ENCODE results near the gene ERBB2.
"Not testable (repeated sequence)": the region's sequence is repeated elsewhere in the genome, so short reads cannot be mapped to it uniquely, and the experiment has no call there.

Gene ERBB2

DNA sequence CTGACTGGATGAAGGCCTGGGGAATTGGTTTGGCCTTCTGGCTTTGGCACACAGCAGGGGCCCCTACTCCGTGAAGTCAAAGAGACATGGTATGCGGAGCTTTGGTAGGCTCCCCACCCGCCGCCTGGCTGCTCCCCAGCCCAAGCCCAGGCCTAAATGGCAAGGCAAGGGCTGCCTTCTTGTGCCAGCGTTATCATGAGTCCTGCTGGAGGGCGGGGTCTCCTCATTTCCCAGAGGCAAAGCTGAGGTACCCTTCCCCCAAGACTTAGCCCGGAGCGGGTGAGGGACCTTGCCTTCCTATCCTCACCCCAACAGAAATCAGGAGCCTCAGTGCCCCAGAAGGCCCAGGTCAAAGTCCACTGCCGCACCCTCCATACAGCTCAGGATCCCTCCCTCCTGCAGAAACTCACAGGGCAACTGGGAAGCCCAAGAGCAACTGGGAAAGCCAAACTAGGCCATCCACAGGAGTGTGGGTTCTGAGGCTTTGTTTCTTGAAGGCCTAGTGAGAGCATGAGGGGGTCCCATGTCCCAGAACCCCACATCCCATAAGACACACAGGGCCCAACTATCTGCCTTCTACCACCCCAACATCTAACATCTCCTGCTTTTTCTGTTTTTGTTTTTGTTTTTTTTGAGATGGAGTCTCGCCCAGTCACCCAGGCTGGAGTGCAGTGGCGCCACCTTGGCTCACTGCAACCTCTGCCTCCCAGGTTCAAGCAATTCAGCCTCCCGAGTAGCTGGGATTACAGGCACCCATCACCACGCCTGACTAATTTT, 21.3 kb upstream of the ERBB2 start:
- TF ChIP-seq ZNF274 (IDR thresholded peaks at IDR 0.05; ENCODE audit: low read depth, low read length) = no peak
- H3K4me3 ChIP-seq (ENCODE audit: low read length) = no peak overlapping the region

GRCh38 chr17:39679521-39680192, 20.2 kb upstream of the ERBB2 start:
- no peak overlapping the region for H3K4me3 ChIP-seq (ENCODE audit: low read length)
- no peak for TF ChIP-seq ZNF274 (IDR thresholded peaks at IDR 0.05; ENCODE audit: low read depth, low read length)

DNA sequence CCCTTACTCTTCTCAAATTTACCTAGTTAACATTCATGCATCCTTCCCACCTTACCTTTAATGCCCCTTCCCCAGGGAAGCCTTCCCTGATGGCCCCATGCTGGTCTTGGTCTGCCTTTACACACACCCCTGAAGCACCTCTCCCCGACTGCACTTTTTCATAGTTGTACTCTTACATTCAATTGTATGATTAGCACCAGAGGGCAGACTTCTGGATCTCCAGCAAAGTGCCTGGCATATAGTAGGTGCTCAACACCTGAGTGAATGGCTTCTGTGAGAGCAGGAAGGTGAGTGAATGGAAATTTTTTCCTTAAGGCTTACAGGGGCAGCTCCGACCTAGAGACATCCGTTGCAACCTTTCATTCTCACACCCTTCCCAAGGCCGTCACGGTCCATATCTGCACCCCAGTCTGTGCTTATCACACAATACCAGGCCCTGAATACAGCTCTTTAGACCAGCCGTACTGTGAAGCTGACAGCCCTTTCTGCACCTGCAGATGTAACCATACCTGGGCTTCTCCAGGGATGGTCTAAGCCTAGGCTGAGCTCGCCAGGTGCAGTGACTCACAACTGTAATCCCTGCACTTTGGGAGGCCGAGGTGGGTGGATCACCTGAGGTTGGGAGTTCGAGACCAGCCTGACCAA, 16.4 kb upstream of the ERBB2 start:
- no peak for TF ChIP-seq ZNF274 (IDR thresholded peaks at IDR 0.05; ENCODE audit: low read depth, low read length)
- H3K4me3 ChIP-seq (ENCODE audit: low read length) = no peak overlapping the region

DNA sequence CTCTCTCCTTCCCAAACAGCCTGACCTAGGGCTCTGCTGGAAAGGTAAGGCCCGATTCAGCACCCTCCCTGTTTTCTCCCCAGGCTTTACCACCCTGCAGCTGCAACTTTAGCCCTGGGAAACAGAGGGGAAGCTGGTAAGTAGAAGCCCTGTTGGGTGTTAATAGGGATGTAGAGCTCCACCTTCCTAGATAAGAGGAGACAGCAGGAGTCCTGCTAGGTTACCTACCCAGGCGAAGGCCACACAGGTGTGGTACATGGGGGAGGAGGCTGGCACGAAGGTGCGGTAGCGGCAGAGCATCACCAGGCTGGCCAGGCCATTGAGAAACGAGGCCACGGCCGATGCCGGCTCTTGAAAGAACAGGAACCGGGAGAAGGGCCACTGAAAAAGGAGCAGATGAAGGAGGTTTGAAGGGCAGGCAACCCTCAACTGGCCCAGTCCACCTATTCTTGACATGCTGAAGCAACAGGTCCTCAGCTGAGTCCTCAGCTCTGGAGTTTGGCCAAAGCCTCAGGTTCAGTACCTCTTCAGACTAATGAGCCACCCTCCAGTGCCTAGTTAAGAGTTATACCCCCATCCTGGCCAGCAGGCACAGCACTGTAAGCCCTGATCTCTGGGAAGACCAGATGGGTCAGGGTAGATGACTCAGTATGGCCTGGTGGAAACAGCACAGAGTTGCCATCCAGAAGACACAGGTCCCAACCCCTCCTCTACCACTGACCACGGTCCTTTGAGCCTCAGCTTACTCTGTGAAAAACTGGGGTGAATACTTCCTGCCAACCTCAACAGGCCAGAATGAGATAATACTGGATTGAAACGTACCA, 15.3 kb upstream of the ERBB2 start:
- no peak for TF ChIP-seq ZNF274 (IDR thresholded peaks at IDR 0.05; ENCODE audit: low read depth, low read length)
- no peak overlapping the region for H3K4me3 ChIP-seq (ENCODE audit: low read length)

DNA sequence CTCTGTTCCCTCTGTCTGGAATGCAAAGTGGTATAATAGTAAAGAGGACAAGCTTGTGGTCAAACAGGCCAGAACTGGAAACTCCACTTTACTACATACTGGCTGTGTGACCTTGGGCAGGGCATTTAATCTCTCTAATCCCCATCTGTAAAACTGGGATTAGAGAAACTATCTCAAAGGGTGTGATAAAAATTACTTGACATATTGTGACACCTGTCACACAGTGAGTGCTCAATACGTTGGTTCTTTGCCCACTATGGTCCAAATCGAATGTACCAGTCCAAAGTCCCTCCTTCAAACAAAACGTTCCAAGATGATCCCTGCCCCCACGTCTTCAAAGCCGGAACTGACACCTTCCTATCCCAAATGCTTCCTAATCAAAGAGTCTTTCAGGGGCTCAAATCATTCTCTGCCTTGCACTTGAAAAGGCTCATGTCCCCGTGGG, 12.7 kb upstream of the ERBB2 start:
- peak overlapping the region; percentile 88 for H3K4me3 ChIP-seq (ENCODE audit: low read length)
- no peak for TF ChIP-seq ZNF274 (IDR thresholded peaks at IDR 0.05; ENCODE audit: low read depth, low read length)

DNA sequence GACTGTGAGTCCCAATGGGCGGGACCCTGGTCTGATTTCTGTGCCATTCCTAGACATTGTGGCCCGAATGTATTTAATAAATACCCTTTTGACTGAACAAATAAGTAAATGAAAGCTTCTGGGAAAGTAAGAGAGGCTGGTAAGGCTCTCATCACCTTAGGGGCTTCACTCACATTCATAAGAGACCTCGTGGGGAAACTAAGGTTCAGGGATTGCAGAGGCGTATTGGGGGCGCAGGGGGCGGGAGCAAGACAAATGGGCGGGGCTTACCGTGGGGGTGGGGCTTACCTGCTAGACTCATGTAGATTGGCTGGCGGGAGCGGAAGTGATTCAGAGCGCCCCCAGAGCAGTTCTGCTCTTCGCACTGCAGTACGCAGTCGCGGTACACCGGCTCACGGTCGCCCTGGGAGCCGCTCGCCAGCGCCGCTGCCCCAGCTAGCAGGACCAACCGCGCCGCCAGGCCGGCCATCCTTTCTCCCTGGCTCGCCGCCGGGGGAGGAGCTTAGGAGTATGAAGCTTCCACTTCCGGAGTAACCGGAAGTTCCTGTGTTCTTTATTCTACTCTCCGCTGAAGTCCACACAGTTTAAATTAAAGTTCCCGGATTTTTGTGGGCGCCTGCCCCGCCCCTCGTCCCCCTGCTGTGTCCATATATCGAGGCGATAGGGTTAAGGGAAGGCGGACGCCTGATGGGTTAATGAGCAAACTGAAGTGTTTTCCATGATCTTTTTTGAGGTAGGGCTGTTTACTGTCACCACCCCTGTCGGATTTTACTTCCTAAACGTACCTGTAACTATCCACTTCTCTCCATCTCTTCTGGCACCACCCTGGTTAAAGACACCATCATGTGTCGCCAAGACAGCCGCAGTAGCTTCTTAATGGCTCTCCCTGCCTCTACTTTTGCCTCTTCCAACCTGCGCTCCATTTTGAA, 12.1 kb upstream of the ERBB2 start, which contains the start of gene PGAP3:
Gene PGAP3 (minus strand): TSS at position 512 of the 929 bp plus-strand sequence. CDS start 43 bp downstream, at position 469.
- peak within 1 kb of the TSS; percentile 88 for H3K4me3 ChIP-seq (ENCODE audit: low read length)
- TF ChIP-seq ZNF274 (IDR thresholded peaks at IDR 0.05; ENCODE audit: low read depth, low read length) = no peak

DNA sequence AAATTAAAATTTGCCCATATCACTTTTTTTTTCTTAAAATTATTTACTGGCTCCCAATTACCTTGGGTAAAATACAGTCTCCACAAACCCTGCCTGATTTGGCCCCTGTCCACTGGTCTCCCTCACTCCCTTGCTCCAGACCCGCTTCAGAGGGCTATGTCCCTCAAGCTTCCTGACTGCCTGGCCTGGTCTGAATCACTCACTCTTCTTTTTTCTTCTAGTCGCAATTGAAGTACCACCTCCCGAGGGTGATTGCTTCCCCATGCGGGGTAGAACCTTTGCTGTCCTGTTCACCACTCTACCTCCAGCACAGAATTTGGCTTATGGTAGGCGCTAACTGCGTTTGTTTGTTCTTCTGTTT, 11.4 kb upstream of the ERBB2 start:
- H3K4me3 ChIP-seq (ENCODE audit: low read length) = peak overlapping the region; percentile 88
- no peak for TF ChIP-seq ZNF274 (IDR thresholded peaks at IDR 0.05; ENCODE audit: low read depth, low read length)

GRCh38 chr17:39688945-39689344, 10.9 kb upstream of the ERBB2 start:
- peak overlapping the region; percentile 88; the same call in 1 of the 2 replicates for H3K4me3 ChIP-seq (ENCODE audit: low read length)
- TF ChIP-seq ZNF274 (IDR thresholded peaks at IDR 0.05; ENCODE audit: low read depth, low read length) = no peak

GRCh38 chr17:39694593-39694992, 5.3 kb upstream of the ERBB2 start:
- TF ChIP-seq ZNF274 (IDR thresholded peaks at IDR 0.05; ENCODE audit: low read depth, low read length) = no peak
- no peak overlapping the region for H3K4me3 ChIP-seq (ENCODE audit: low read length)

DNA sequence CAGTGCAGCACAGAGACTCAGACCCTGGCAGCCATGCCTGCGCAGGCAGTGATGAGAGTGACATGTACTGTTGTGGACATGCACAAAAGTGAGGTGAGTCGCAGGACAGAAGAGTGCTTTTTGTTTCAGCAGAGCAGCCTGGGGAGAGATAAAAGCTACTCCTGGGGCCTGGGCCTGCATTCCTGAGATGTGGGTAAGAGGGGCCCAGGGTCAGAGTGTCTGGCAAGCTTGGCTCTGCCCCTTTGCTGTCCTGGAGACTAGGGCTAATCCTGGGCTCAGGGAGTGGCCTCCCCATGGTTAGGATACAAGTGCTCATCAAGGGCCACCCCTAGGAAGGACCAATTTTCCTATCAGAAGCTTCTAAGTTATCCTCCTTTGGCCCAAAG, 4.8 kb upstream of the ERBB2 start:
- H3K4me3 ChIP-seq (ENCODE audit: low read length) = no peak overlapping the region
- no peak for TF ChIP-seq ZNF274 (IDR thresholded peaks at IDR 0.05; ENCODE audit: low read depth, low read length)

DNA sequence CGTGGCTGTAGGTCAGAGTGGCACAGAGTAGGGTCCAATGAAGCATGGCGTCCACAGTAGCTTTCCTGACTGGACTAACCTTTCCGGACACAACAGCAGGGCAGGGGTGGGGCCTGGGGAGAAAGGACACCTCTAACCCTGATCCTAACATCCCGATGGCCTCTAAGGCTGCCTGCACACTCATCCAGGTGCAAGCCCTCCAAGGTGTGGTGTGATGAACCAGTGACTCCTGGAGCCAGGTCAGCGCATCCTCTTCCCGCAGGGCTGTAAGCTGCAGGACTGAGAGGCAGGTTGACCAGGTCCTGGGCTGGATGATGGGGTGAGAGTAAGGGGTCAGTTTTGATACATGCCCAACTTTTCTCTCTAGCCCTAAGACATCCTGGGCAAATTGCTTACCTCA, 3.1 kb upstream of the ERBB2 start:
- no peak overlapping the region for H3K4me3 ChIP-seq (ENCODE audit: low read length)
- TF ChIP-seq ZNF274 (IDR thresholded peaks at IDR 0.05; ENCODE audit: low read depth, low read length) = no peak

GRCh38 chr17:39697961-39698360, 1.9 kb upstream of the ERBB2 start:
- H3K4me3 ChIP-seq (ENCODE audit: low read length) = no peak overlapping the region
- TF ChIP-seq ZNF274 (IDR thresholded peaks at IDR 0.05; ENCODE audit: low read depth, low read length) = no peak

- not testable (repeated sequence) for H3K4me3 ChIP-seq (ENCODE audit: low read length)
These were observed 577 bp upstream of the ERBB2 start for GRCh38 chr17:39699157-39699817.

Measured in GM08714 (cell line).